Lower lobe of right lung (tissue), 2 donors: ENCODE measurements around the gene PYROXD2. TPM values are rescaled to one million over a fixed set of nuclear protein-coding genes. Genes with fewer than 3 reads are reported as not detected.

Experiments
- ATAC-seq, 2 donors: fragments of 200-7000 bp; cut with Tn5 transposase; one replicate each; pipeline ENCODE4 v1.9.1; 2020 to 2022; ENCODE audit warnings: mild to moderate bottlenecking in 2 of 2, moderate library complexity in 2 of 2
- DNase-seq: peaks from one replicate; pipeline ENCODE4 v3.0.0-alpha.2; 2020
- H3K27ac ChIP-seq: fragments of 200-600 bp; one replicate; pipeline ENCODE4 v1.8.0; 2022
- H3K27me3 ChIP-seq: fragments of 200-600 bp; one replicate; pipeline ENCODE4 v1.8.0; 2022; ENCODE audit warnings: low read depth
- H3K36me3 ChIP-seq: fragments of 200-600 bp; one replicate; pipeline ENCODE4 v1.8.0; 2022; ENCODE audit warnings: mild to moderate bottlenecking
- H3K4me1 ChIP-seq: fragments of 200-600 bp; one replicate; pipeline ENCODE4 v1.8.0; 2022
- H3K4me3 ChIP-seq: fragments of 200-600 bp; one replicate; pipeline ENCODE4 v1.8.0; 2022; ENCODE audit warnings: mild to moderate bottlenecking
- H3K9me3 ChIP-seq: fragments of 200-600 bp; one replicate; pipeline ENCODE4 v1.8.0; 2022
- intact Hi-C: fragments of 100-400 bp; cut with DNase I; formaldehyde crosslinking; loops from one replicate; pipeline ENCODE4 v1.11.0; 2022
- total RNA-seq: library from RNA; stranded (reverse); fragmentation: NEBNext Ultra II Directional; extraction: Animal tissue kit (Norgen Biotek cat#: 25700); gene quantifications from one replicate; pipeline ENCODE4 v1.2.1, GENCODE V29; 2021
- TF ChIP-seq, protein P1 (sequence below): fragments of 200-600 bp; IDR thresholded peaks from one replicate; pipeline ENCODE4 v1.8.0; 2022; ENCODE audit warnings: antibody characterized with exemption, mild to moderate bottlenecking
- donor health status: DM: no; HTN: yes; CAD: no; lungs with severe emphysema.

The PYROXD2 gene
- total RNA-seq, 1 donor from 2014 or later = 17.8 TPM

GRCh38 chr10:98433371-98433770, 18.4 kb upstream of the PYROXD2 start:
- no peak overlapping the region for H3K27ac ChIP-seq
- peaks cover 86% of the 10 kb centered on the region for H3K36me3 ChIP-seq
- no peaks in the 10 kb centered on the region for H3K4me1 ChIP-seq
- ATAC-seq (no peak), DNase-seq (no peak)
- TF ChIP-seq, protein P1, sequence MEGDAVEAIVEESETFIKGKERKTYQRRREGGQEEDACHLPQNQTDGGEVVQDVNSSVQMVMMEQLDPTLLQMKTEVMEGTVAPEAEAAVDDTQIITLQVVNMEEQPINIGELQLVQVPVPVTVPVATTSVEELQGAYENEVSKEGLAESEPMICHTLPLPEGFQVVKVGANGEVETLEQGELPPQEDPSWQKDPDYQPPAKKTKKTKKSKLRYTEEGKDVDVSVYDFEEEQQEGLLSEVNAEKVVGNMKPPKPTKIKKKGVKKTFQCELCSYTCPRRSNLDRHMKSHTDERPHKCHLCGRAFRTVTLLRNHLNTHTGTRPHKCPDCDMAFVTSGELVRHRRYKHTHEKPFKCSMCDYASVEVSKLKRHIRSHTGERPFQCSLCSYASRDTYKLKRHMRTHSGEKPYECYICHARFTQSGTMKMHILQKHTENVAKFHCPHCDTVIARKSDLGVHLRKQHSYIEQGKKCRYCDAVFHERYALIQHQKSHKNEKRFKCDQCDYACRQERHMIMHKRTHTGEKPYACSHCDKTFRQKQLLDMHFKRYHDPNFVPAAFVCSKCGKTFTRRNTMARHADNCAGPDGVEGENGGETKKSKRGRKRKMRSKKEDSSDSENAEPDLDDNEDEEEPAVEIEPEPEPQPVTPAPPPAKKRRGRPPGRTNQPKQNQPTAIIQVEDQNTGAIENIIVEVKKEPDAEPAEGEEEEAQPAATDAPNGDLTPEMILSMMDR = no peak
- intact Hi-C loops = no loop called here
- no peaks in the 10 kb centered on the region for H3K27me3 ChIP-seq
- no peaks in the 10 kb centered on the region for H3K9me3 ChIP-seq
- no peak overlapping the region for H3K4me3 ChIP-seq

GRCh38 chr10:98432330-98432729, 17.3 kb upstream of the PYROXD2 start:
- intact Hi-C loops = no loop called here
- TF ChIP-seq, protein P1 = no peak
- peaks cover 96% of the 10 kb centered on the region for H3K36me3 ChIP-seq

DNA sequence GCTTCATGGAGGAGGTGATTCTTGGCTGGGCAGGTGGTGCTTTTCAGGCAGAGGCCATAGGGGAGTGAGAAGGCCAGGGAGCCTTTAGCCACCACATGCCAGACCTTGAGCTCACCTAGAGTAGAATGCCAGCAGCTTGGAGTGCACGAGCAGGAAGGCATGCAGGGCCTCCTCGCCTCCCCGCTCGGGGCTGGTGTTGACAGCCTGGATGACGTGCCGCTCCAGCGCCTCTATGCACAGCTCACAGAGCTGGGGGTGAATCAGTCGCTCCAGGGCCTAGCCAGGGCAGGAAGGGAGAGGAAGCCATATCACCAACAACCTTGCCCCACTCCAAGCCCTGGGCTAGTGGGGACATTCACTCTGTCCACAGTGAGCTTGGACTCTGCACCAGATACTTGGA, 16.0 kb upstream of the PYROXD2 start:
- DNase-seq (no peak), ATAC-seq (no peak)
- intact Hi-C loops = no loop called here
- TF ChIP-seq, protein P1 = no peak
- Histone ChIP-seq H3K36me3 (peaks cover 98% of the 10 kb centered on the region), H3K4me1 (no peaks in the 10 kb centered on the region), H3K27me3 (no peaks in the 10 kb centered on the region), H3K27ac (no peak overlapping the region), H3K9me3 (no peaks in the 10 kb centered on the region), H3K4me3 (no peak overlapping the region)

More at GRCh38 chr10:98432330-98432729, 17.3 kb upstream of the PYROXD2 start:
- Histone ChIP-seq H3K27ac (no peak overlapping the region), H3K4me1 (no peaks in the 10 kb centered on the region), H3K27me3 (no peaks in the 10 kb centered on the region), H3K9me3 (no peaks in the 10 kb centered on the region), H3K4me3 (no peak overlapping the region)
- DNase-seq (no peak), ATAC-seq (no peak)

GRCh38 chr10:98430427-98430826, 15.4 kb upstream of the PYROXD2 start:
- intact Hi-C loops = no loop called here
- Histone ChIP-seq H3K27ac (no peak overlapping the region), H3K27me3 (no peaks in the 10 kb centered on the region), H3K9me3 (no peaks in the 10 kb centered on the region), H3K4me3 (no peak overlapping the region), H3K36me3 (peaks cover 98% of the 10 kb centered on the region), H3K4me1 (no peaks in the 10 kb centered on the region)
- ATAC-seq (no peak), DNase-seq (no peak)
- TF ChIP-seq, protein P1 = no peak

DNA sequence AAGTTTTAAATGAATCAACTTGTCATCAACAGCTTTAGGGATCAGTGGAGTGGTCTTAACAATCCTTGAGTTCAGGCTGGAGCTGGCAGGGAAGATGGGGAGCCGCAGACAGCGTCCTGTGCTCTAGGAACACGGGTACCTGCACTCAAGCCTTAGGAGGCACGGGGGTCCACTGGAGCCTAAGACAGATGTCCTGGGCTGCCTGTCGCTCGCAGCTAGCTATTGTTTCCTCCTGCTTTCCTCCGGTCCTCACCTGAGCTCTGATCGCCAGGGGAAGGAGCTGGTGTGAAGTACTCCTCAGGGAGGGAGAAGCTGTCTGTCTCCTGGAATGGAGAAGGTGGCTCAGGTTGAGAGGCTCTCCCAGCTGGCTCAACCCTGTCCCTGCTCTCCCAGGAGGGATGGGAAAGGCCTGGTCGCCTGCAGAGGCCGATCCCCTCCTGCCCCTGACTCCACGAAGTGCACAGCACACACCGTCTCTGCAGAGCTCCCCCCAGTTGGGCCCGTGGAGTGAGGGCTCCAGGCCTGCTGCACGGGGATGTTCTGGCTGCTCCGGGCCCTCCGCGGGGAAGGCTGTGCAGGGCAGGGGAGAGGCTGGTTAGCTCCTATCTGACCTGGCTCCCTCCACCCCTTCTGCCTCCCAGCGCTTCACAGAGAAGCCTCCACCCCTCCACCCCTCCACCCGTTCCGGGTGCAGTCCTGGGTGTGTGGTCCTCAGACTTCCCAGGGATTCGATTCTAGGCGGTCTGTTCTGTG, 14.5 kb upstream of the PYROXD2 start:
- no peaks in the 10 kb centered on the region for H3K9me3 ChIP-seq
- H3K27me3 ChIP-seq = no peaks in the 10 kb centered on the region
- no peak for ATAC-seq
- TF ChIP-seq, protein P1 = no peak
- no peaks in the 10 kb centered on the region for H3K4me1 ChIP-seq
- no peak for DNase-seq
- no peak overlapping the region for H3K4me3 ChIP-seq
- H3K36me3 ChIP-seq = peaks cover 98% of the 10 kb centered on the region
- H3K27ac ChIP-seq = no peak overlapping the region
- intact Hi-C loops = no loop called here
